WERI-Rb-1 (cell line): ENCODE results near the gene MXD4.

ENCODE experiments used
- DNase-seq: peaks from one replicate; pipeline ENCODE4 v3.0.0-alpha.2; 2020
- H3K27ac ChIP-seq: fragments of 250-450 bp; sonication (Bioruptor Pico); 2 replicates; pipeline ENCODE4 v1.5.1; 2020; ENCODE audit warnings: mild to moderate bottlenecking, moderate library complexity
- H3K27me3 ChIP-seq: fragments of 250-450 bp; sonication (Bioruptor Pico); 2 replicates; pipeline ENCODE4 v1.5.1; 2021; ENCODE audit warnings: mild to moderate bottlenecking, low read depth, moderate library complexity; ENCODE audit not compliant: insufficient read depth, severe bottlenecking
- H3K36me3 ChIP-seq: fragments of 250-450 bp; sonication (Bioruptor Pico); 2 replicates; pipeline ENCODE4 v1.5.1; 2020; ENCODE audit warnings: mild to moderate bottlenecking, moderate library complexity
- H3K4me3 ChIP-seq: 2 replicates; pipeline ENCODE4 v1.5.1; 2011; ENCODE audit warnings: low read depth, mild to moderate bottlenecking, control low read depth, low read length
- H3K9me3 ChIP-seq: fragments of 250-450 bp; sonication (Bioruptor Pico); 2 replicates; pipeline ENCODE4 v1.5.1; 2021; ENCODE audit warnings: mild to moderate bottlenecking, moderate library complexity; ENCODE audit not compliant: severe bottlenecking
- TF ChIP-seq, protein P1 (sequence below): IDR thresholded peaks from 2 replicates; pipeline ENCODE4 v1.5.1; 2011; ENCODE audit warnings: low read depth, mild to moderate bottlenecking, control low read depth, inconsistent platforms, low read length

MXD4 gene

DNA sequence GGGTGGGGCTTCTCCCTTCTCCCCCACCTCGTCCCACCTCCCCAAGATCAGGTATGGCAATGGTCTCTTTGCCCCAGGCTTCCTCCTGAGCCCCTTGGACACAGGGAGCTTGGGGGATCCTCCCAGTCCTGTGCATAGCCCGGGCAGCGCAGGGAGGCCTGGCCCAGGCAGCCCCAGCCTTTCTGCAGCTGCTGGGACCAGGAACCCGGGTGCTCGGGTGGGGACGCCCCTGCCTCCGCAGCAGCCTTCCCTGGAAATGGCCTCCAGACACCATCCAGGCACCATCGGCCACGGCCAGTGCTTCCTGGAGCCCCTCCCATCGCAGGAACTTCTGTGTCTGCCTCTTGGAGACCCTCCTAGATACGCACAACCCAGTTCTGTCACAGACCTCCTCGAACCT lies 5.9 kb upstream of the MXD4 start:
- H3K27me3 ChIP-seq = no peaks in the 10 kb centered on the region
- DNase-seq = no peak
- no peaks in the 10 kb centered on the region for H3K9me3 ChIP-seq
- no peaks in the 10 kb centered on the region for H3K36me3 ChIP-seq
- no peak overlapping the region for H3K27ac ChIP-seq
- TF ChIP-seq, protein P1, sequence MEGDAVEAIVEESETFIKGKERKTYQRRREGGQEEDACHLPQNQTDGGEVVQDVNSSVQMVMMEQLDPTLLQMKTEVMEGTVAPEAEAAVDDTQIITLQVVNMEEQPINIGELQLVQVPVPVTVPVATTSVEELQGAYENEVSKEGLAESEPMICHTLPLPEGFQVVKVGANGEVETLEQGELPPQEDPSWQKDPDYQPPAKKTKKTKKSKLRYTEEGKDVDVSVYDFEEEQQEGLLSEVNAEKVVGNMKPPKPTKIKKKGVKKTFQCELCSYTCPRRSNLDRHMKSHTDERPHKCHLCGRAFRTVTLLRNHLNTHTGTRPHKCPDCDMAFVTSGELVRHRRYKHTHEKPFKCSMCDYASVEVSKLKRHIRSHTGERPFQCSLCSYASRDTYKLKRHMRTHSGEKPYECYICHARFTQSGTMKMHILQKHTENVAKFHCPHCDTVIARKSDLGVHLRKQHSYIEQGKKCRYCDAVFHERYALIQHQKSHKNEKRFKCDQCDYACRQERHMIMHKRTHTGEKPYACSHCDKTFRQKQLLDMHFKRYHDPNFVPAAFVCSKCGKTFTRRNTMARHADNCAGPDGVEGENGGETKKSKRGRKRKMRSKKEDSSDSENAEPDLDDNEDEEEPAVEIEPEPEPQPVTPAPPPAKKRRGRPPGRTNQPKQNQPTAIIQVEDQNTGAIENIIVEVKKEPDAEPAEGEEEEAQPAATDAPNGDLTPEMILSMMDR = no peak
- no peak overlapping the region for H3K4me3 ChIP-seq

DNA sequence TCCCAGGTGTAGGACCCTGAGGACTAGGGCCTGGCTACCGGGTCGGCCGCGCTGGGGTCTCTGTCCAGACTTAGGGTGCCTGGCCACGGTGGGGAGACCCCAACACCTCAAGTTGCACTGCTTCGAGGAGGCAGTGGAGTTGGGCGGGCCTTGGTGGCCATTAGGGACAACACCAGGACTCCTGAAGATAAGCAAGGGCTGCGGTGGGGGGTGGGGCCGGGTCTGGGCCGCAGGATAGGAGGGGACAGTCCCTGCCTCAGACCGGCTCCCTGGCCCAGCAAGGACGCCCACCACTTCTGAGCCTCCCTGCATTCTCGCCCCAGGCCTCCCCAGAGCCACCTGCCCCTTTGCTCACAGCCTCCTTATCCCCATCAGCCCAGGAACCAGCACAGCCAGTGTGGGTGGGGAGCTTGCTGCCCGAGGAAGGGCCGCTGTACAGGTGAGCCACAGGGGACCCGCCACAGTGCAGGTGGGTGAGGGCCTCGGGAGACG lies 5.5 kb upstream of the MXD4 start:
- Histone ChIP-seq H3K9me3 (no peaks in the 10 kb centered on the region), H3K4me3 (no peak overlapping the region), H3K36me3 (no peaks in the 10 kb centered on the region), H3K27ac (no peak overlapping the region), H3K27me3 (no peaks in the 10 kb centered on the region)
- no peak for DNase-seq
- TF ChIP-seq, protein P1 = no peak

GRCh38 chr4:2266821-2267220 lies 4.9 kb upstream of the MXD4 start:
- no peaks in the 10 kb centered on the region for H3K36me3 ChIP-seq
- H3K9me3 ChIP-seq = no peaks in the 10 kb centered on the region
- H3K27ac ChIP-seq = no peak overlapping the region
- no peaks in the 10 kb centered on the region for H3K27me3 ChIP-seq
- no peak for DNase-seq
- H3K4me3 ChIP-seq = no peak overlapping the region
- TF ChIP-seq, protein P1 = no peak

DNA sequence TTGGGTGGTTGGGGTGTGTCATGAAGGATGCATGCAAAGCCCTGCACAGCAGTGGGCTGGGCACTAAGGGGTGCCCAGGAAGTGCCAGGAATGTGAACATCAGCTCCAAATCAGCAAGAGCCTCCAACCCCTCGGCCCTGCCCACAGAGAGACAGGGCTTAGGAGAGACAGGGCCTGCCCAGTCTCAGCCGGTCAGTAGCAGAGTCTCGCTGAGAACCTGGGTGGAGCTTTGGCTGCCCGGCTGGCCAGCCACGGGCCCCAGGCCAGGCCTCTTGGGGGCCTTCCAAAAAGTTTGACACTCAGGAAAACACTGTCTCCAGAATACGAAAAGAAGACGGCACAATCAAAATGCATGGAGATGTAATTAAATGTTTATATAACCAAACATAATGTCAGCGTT lies 4.3 kb upstream of the MXD4 start:
- TF ChIP-seq, protein P1 = no peak
- Histone ChIP-seq H3K27me3 (no peaks in the 10 kb centered on the region), H3K27ac (no peak overlapping the region), H3K9me3 (no peaks in the 10 kb centered on the region), H3K4me3 (no peak overlapping the region), H3K36me3 (no peaks in the 10 kb centered on the region)
- no peak for DNase-seq

GRCh38 chr4:2265113-2266110 lies 3.5 kb upstream of the MXD4 start:
- Histone ChIP-seq H3K4me3 (no peak overlapping the region), H3K27me3 (no peaks in the 10 kb centered on the region), H3K36me3 (peaks cover 3% of the 10 kb centered on the region), H3K27ac (no peak overlapping the region), H3K9me3 (no peaks in the 10 kb centered on the region)
- DNase-seq = no peak
- TF ChIP-seq, protein P1 = 0 out of 2 replicates have a peak, but pooled peaks have one; percentile 17
